ENCODE measurements around the gene SIDT2.

SIDT2 gene

DNA sequence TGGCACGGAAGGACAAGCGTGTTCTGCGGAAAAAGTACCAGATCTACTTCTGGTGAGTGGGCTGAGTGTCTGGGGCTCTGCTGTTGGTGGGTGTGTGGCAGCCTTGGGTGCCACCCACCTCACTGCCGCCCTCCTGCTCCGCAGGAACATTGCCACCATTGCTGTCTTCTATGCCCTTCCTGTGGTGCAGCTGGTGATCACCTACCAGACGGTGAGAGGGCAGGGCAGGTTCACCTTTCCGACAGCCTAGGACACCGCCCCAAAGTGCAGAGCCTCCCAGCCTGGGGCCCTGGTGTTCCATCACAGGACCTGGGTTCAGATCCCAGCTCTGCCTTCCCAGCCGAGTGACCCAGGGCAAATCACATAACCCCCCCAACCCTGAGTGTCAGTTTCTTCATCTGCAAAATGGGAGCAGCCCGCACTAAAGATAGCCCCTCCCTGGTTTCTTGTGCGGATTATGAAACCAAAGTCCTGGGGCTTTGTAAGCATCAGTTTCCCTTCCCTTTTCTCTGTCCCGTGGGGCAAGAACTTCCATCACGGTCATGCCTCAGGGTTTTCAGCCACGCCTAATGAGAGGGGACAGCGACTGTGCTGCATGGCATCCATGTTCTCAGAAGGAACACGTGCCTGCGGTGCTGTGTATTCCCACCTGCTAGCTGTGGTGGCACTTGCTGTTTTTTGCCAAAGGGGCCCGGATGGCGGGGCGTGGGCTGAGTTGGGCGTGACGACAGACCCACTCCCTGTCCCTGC lies 10.8 kb downstream of the SIDT2 start:
- no peak for TF ChIP-seq ZNF274 (IDR thresholded peaks at IDR 0.05; ENCODE audit: low read depth, low read length)
- H3K4me3 ChIP-seq (ENCODE audit: low read length) = no peak overlapping the region

DNA sequence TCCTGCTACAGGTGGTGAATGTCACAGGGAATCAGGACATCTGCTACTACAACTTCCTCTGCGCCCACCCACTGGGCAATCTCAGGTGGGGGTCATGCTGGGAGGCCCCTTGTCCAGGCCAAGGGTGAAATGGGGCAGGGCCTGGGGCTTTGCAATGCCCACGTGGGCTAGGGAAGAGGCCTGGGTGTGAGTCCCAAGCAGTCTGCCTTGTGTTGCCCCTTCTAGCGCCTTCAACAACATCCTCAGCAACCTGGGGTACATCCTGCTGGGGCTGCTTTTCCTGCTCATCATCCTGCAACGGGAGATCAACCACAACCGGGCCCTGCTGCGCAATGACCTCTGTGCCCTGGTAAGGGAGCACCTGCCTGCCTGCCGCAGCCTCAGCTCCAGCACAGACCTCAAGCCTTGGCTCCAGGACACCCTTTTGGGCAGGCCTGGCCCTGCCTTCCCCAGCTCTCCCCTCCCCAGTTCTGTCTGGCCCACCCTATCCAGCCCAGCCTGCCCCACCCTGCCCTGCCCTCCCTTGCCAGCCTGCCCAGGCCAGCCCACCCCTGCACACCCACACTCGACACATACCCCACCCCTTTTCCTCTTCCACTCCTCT lies 11.5 kb downstream of the SIDT2 start:
- H3K4me3 ChIP-seq (ENCODE audit: low read length) = no peak overlapping the region
- no peak for TF ChIP-seq ZNF274 (IDR thresholded peaks at IDR 0.05; ENCODE audit: low read depth, low read length)

DNA sequence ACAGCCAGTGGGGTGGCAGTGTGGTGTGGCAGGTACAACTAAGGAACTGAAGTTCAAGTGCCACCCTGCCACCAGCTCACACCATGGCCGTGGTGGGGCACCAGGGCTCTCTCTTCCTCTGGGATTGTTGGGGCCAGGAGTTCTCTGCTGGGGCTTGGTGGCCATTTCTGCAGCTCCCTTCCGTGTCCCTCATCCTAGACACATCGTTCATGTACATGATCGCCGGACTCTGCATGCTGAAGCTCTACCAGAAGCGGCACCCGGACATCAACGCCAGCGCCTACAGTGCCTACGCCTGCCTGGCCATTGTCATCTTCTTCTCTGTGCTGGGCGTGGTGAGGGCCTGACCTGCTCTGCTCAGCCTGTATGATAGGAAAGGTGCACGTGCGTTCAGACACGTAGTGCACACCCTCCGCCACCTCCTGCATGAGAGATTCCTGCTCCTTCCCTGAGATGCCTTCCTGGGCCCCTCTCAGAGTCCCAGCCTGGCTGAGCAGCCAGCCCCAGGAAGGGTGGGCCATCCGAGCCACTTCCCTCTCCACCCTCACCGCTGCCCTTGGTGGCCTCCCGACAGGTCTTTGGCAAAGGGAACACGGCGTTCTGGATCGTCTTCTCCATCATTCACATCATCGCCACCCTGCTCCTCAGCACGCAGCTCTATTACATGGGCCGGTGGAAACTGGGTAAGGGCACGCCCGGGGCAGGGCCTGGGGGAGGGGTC lies 13.3 kb downstream of the SIDT2 start:
- no peak for TF ChIP-seq ZNF274 (IDR thresholded peaks at IDR 0.05; ENCODE audit: low read depth, low read length)

DNA sequence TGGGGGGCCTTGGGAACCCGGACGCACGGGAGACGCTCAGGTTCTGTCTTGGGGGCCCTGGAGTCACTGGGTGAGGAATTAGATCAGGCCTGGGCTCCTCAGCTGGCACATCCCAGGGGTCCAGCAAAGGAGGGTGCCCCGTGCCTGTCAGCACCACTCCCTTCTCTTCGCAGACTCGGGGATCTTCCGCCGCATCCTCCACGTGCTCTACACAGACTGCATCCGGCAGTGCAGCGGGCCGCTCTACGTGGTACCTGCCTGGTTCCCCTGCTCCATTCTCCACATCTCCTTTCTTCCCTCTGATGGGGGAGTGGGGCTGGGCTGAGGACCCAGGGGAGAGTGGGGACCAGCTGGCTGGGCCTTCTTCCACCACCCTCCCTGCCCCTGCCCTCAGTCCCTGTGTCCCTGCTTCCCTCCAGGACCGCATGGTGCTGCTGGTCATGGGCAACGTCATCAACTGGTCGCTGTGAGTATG lies 13.9 kb downstream of the SIDT2 start:
- no peak overlapping the region for H3K4me3 ChIP-seq (ENCODE audit: low read length)
- TF ChIP-seq ZNF274 (IDR thresholded peaks at IDR 0.05; ENCODE audit: low read depth, low read length) = no peak

More for the DNA sequence above, 13.3 kb downstream of the SIDT2 start:
- no peak overlapping the region for H3K4me3 ChIP-seq (ENCODE audit: low read length)

DNA sequence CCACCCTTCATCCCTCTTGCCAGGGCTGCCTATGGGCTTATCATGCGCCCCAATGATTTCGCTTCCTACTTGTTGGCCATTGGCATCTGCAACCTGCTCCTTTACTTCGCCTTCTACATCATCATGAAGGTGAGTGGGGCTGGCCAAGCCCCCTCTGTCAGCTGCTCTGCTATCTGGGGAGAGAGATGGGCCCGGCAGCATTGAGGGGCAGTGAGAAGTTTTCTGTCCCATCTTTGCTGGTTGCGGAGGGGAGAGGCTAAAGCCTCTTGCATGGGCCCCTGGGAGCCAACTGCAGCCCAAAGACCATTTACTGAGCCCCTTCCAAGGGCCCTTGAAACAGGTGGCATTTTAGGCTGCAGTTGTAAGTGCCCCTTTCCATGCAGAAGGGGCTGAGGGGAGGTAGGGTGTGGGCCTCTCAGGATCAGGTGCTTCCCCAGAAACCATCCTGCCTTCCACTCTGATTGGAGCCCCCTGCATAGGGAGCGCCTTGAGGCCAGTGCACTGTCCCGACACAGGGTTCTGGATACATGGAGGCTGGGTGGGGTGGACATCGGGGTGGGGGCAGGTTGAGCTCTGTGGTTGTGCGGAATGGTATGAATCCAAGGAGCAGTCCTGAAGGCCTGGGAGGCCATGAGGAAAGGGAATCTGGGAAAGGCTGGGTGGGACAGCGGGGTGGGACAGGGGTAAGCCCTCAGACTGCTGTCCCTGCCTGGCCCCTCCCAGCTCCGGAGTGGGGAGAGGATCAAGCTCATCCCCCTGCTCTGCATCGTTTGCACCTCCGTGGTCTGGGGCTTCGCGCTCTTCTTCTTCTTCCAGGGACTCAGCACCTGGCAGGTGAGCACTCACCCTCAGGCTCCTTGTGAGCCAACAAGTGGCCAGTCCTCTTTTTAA lies 14.8 kb downstream of the SIDT2 start:
- TF ChIP-seq ZNF274 (IDR thresholded peaks at IDR 0.05; ENCODE audit: low read depth, low read length) = no peak
- no peak overlapping the region for H3K4me3 ChIP-seq (ENCODE audit: low read length)

DNA sequence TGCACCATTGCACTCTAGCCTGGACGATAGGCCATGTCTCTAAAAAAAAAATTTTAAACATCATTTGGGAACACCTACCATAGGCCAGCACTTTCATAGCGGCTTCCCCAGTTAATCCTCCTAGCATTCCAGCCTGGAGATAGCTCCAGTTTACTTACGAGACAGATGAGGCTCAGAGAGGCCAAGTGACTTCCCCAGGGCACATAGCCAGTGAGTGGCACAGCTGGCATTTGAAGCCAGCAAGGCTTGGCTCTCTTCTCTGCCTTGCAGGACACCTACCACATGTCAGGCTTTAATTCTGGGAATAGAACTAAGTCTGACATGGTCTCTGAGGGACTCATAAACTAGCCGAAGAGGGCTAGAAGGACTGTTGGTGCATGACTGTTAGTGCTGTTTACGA lies 15.7 kb downstream of the SIDT2 start:
- no peak overlapping the region for H3K4me3 ChIP-seq (ENCODE audit: low read length)
- TF ChIP-seq ZNF274 (IDR thresholded peaks at IDR 0.05; ENCODE audit: low read depth, low read length) = no peak

DNA sequence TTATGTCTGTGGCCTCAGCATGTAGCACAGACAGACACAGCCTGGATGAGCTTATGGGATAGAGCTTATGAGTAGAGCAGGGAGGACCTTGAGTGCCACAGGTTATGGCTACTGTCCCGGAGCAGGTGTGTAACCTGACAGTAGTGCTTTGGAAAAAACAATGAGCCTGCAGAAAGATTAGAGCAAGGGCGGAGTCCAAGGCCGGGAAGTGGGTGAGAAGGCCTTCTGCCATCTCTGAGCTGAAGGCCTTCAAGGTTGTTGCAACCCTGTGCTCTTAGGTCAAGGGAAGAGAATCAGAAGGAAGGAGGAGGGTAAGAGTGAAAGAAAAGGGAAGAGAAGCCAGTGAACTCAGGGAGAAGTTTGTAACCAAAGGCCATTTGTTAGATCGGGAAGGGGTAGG lies 16.7 kb downstream of the SIDT2 start:
- no peak for TF ChIP-seq ZNF274 (IDR thresholded peaks at IDR 0.05; ENCODE audit: low read depth, low read length)
- H3K4me3 ChIP-seq (ENCODE audit: low read length) = no peak overlapping the region

DNA sequence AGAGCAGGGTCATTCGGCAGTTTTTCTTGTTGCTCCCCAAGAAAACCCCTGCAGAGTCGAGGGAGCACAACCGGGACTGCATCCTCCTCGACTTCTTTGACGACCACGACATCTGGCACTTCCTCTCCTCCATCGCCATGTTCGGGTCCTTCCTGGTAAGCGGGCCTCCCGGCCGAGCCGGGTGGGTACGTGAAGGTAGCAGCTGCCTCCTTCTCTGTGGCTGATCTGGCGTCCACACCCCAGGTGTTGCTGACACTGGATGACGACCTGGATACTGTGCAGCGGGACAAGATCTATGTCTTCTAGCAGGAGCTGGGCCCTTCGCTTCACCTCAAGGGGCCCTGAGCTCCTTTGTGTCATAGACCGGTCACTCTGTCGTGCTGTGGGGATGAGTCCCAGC lies 17.2 kb downstream of the SIDT2 start:
- H3K4me3 ChIP-seq (ENCODE audit: low read length) = no peak overlapping the region
- TF ChIP-seq ZNF274 (IDR thresholded peaks at IDR 0.05; ENCODE audit: low read depth, low read length) = no peak

DNA sequence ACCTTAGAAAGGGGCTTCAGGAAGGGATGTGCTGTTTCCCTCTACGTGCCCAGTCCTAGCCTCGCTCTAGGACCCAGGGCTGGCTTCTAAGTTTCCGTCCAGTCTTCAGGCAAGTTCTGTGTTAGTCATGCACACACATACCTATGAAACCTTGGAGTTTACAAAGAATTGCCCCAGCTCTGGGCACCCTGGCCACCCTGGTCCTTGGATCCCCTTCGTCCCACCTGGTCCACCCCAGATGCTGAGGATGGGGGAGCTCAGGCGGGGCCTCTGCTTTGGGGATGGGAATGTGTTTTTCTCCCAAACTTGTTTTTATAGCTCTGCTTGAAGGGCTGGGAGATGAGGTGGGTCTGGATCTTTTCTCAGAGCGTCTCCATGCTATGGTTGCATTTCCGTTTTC lies 18.5 kb downstream of the SIDT2 start:
- H3K4me3 ChIP-seq (ENCODE audit: low read length) = no peak overlapping the region
- TF ChIP-seq ZNF274 (IDR thresholded peaks at IDR 0.05; ENCODE audit: low read depth, low read length) = no peak

DNA sequence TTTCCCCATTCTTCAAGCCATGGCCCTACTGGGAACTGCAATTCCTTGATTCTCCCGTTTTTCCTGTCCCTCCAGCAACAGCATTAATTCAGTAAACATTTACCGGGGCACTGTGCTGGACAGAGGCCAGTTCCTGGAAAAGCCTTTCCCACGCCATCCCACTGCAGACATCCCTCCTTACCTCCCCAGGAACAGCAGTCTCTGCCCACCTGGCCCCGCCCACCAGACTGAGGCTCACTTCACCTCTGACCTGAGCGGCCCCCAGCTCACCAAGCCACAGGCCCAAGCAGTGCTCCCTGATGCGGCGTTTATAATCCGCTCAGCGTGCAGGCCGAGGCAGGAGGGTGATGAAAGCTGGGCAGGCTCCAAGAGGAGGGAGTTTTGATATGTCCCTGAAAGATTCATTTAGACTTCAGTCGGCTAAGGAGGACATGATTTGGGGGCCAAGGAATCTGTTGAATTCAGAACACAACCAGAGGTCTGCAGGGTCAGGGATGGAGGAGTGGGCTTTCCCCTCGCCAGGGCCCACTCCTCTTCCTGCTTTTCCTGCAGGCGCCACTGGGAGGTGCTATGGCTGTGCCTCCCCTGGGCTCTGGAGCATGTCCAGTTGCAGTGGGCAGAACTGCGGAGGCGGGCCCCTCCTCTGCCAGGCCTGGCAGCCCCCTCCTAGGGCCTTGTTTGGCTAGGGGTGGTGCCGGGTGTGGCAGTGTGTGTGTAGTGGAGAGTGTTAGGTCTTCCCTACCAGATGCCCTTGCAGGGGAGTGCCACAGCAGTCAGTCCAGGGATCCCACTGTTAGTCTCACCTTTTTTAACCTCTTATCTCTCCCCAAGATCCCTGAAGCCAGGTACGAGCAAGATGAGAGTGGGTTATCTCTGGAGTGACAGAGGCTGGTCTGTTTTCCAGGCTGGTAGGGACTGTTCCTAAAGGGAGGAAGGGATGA lies 19.2 kb downstream of the SIDT2 start:
- TF ChIP-seq ZNF274 (IDR thresholded peaks at IDR 0.05; ENCODE audit: low read depth, low read length) = no peak
- H3K4me3 ChIP-seq (ENCODE audit: low read length) = no peak overlapping the region

- no peak for TF ChIP-seq ZNF274 (IDR thresholded peaks at IDR 0.05; ENCODE audit: low read depth, low read length)
- H3K4me3 ChIP-seq (ENCODE audit: low read length) = no peak overlapping the region
These were observed 20.1 kb downstream of the SIDT2 start for GRCh38 chr11:117198613-117199012.

DNA sequence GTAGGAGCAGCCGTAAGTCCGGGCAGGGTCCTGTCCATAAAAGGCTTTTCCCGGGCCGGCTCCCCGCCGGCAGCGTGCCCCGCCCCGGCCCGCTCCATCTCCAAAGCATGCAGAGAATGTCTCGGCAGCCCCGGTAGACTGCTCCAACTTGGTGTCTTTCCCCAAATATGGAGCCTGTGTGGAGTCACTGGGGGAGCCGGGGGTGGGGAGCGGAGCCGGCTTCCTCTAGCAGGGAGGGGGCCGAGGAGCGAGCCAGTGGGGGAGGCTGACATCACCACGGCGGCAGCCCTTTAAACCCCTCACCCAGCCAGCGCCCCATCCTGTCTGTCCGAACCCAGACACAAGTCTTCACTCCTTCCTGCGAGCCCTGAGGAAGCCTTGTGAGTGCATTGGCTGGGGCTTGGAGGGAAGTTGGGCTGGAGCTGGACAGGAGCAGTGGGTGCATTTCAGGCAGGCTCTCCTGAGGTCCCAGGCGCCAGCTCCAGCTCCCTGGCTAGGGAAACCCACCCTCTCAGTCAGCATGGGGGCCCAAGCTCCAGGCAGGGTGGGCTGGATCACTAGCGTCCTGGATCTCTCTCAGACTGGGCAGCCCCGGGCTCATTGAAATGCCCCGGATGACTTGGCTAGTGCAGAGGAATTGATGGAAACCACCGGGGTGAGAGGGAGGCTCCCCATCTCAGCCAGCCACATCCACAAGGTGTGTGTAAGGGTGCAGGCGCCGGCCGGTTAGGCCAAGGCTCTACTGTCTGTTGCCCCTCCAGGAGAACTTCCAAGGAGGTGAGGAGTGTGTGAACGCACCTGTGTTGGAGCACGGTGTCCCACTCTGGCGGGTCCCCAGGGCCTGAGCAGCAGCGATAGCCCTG lies 20.7 kb downstream of the SIDT2 start, which contains the start of gene TAGLN:
Gene TAGLN (plus strand): TSS at position 318 of the 863 bp plus-strand sequence. CDS start 3,644 bp downstream, outside the sequence.
- no peak within 1 kb of the TSS for H3K4me3 ChIP-seq (ENCODE audit: low read length)
- TF ChIP-seq ZNF274 (IDR thresholded peaks at IDR 0.05; ENCODE audit: low read depth, low read length) = no peak

Measured in GM08714 (cell line).